Measurements from ENCODE around the gene ARL2. TPM values are rescaled to one million over a fixed set of nuclear protein-coding genes. Genes with fewer than 3 reads are reported as not detected.

The ARL2 gene
- polyA plus RNA-seq, 1 of the 3 experiments (the other 2 are of a cell fraction): 252 TPM

DNA sequence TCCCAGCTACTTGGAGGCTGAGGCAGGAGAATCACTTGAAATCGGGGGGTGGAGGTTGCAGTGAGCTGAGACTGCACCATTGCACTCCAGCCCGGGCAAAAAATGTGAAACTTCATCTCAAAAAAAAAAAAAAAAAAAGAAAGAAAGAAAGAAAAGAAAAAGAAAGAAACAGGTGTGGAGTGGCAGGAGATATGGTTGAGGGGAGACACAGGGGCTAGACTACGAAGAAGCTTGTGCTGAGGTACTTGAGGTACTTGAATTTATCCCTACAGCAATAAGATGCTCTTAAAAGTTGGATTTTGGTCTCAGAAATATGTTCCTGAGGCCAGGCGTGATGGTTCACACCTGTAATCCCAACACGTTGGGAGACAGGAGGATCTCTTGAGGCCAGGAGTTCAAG, 39.8 kb upstream of the ARL2 start:
- no peaks in the 10 kb centered on the region for H3K36me3 ChIP-seq (replicated peaks in 1 of 2; ENCODE audit: control insufficient read depth in 1 of 2, insufficient read depth in 2 of 2, low read length in 1 of 2)
- H3K9me3 ChIP-seq: no peaks in the 10 kb centered on the region
- H3K4me2 ChIP-seq: no peak overlapping the region
- H3K9me2 ChIP-seq: no peaks in the 10 kb centered on the region
- H3K79me2 ChIP-seq (ENCODE audit: insufficient read depth): no peaks in the 10 kb centered on the region
- TF ChIP-seq SIN3A (IDR thresholded peaks at IDR 0.05; ENCODE audit: borderline replicate concordance, low read depth, low read length) (no peak), JUND (IDR thresholded peaks at IDR 0.05) (no peak), EZH2phosphoT487 (IDR thresholded peaks at IDR 0.05; ENCODE audit: borderline replicate concordance, low read depth) (no peak), TCF12 (IDR thresholded peaks at IDR 0.05) (no peak), FOXJ3 (CRISPR knock-in tag; IDR thresholded peaks at IDR 0.05) (no peak), MXI1 (IDR thresholded peaks at IDR 0.05; ENCODE audit: low read depth, low read length) (no peak), NRF1 (IDR thresholded peaks at IDR 0.05; ENCODE audit: low read depth, low read length) (no peak), CTCF (IDR thresholded peaks at IDR 0.05) (no peak), RFX5 (IDR thresholded peaks at IDR 0.05; ENCODE audit: low read length) (no peak), RAD21 (IDR thresholded peaks at IDR 0.05; ENCODE audit: low read length) (no peak), POLR2AphosphoS5 (IDR thresholded peaks at IDR 0.05; ENCODE audit: low read depth, low read length) (no peak), CHD2 (IDR thresholded peaks at IDR 0.05; ENCODE audit: low read length, partially characterized antibody) (no peak), USF2 (IDR thresholded peaks at IDR 0.05; ENCODE audit: borderline replicate concordance, low read depth, low read length) (no peak), FOSL2 (IDR thresholded peaks at IDR 0.05; ENCODE audit: borderline replicate concordance, low read depth) (no peak), GATA2 (CRISPR knock-in tag; IDR thresholded peaks at IDR 0.05) (no peak), RXRA (IDR thresholded peaks at IDR 0.05; ENCODE audit: borderline replicate concordance, low read depth) (no peak), FOXM1 (IDR thresholded peaks at IDR 0.05; ENCODE audit: low read depth) (no peak), MEF2A (IDR thresholded peaks at IDR 0.05; ENCODE audit: borderline replicate concordance, low read depth) (no peak)
- TF ChIP-seq, protein P1, sequence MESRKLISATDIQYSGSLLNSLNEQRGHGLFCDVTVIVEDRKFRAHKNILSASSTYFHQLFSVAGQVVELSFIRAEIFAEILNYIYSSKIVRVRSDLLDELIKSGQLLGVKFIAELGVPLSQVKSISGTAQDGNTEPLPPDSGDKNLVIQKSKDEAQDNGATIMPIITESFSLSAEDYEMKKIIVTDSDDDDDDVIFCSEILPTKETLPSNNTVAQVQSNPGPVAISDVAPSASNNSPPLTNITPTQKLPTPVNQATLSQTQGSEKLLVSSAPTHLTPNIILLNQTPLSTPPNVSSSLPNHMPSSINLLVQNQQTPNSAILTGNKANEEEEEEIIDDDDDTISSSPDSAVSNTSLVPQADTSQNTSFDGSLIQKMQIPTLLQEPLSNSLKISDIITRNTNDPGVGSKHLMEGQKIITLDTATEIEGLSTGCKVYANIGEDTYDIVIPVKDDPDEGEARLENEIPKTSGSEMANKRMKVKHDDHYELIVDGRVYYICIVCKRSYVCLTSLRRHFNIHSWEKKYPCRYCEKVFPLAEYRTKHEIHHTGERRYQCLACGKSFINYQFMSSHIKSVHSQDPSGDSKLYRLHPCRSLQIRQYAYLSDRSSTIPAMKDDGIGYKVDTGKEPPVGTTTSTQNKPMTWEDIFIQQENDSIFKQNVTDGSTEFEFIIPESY (IDR thresholded peaks at IDR 0.05; ENCODE audit: borderline replicate concordance, low read depth): no peak
- TF ChIP-seq, protein P2, sequence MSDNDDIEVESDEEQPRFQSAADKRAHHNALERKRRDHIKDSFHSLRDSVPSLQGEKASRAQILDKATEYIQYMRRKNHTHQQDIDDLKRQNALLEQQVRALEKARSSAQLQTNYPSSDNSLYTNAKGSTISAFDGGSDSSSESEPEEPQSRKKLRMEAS (IDR thresholded peaks at IDR 0.05; ENCODE audit: low read depth): no peak
- H3K4me1 ChIP-seq (ENCODE audit: control insufficient read depth in 1 of 2, insufficient read depth in 2 of 2, low read depth in 1 of 2, low read length in 1 of 2): no peaks in the 10 kb centered on the region
- no peaks in the 10 kb centered on the region for H3K27me3 ChIP-seq (ENCODE audit: insufficient read depth)
- H4K20me1 ChIP-seq (ENCODE audit: insufficient read depth): no peaks in the 10 kb centered on the region
- H3K4me3 ChIP-seq (ENCODE audit: low read depth in 2 of 2, low read length in 1 of 2): no peak overlapping the region
- CTCF ChIA-PET: no interaction called here
- H3F3A ChIP-seq (replicated peaks; ENCODE audit: insufficient read depth): peaks cover 3% of the 10 kb centered on the region
- H3K9ac ChIP-seq: no peak overlapping the region
- H3K27ac ChIP-seq (ENCODE audit: low read depth in 2 of 2, low read length in 1 of 2): no peak overlapping the region
- DNase-seq: no peak
- WGBS (ENCODE audit: low lambda C conversion rate): 38% methylated on average over 5 of the region's 5 CpGs
- POLR2A ChIA-PET: no interaction called here
- H2AFZ ChIP-seq (ENCODE audit: low read depth): no peak overlapping the region
